GM10266 (cell line): Measurements from ENCODE around the gene SLC15A5.

Source experiments
- DNase-seq: peaks from one replicate; pipeline ENCODE4 v3.0.0; 2012; ENCODE audit errors: extremely low spot score
- TF ChIP-seq, protein P1 (sequence below): IDR thresholded peaks from 2 replicates; pipeline ENCODE4 v1.5.1; 2012; ENCODE audit warnings: mild to moderate bottlenecking, low read depth; ENCODE audit not compliant: control insufficient read depth, insufficient read depth; ENCODE audit errors: missing control alignments

The SLC15A5 gene

GRCh38 chr12:16221776-16222175 lies 55.7 kb downstream of the SLC15A5 start:
- TF ChIP-seq, protein P1, sequence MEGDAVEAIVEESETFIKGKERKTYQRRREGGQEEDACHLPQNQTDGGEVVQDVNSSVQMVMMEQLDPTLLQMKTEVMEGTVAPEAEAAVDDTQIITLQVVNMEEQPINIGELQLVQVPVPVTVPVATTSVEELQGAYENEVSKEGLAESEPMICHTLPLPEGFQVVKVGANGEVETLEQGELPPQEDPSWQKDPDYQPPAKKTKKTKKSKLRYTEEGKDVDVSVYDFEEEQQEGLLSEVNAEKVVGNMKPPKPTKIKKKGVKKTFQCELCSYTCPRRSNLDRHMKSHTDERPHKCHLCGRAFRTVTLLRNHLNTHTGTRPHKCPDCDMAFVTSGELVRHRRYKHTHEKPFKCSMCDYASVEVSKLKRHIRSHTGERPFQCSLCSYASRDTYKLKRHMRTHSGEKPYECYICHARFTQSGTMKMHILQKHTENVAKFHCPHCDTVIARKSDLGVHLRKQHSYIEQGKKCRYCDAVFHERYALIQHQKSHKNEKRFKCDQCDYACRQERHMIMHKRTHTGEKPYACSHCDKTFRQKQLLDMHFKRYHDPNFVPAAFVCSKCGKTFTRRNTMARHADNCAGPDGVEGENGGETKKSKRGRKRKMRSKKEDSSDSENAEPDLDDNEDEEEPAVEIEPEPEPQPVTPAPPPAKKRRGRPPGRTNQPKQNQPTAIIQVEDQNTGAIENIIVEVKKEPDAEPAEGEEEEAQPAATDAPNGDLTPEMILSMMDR, result no peak
- no peak for DNase-seq

- TF ChIP-seq, protein P1, result no peak
- DNase-seq, result no peak
Measured at GRCh38 chr12:16220120-16220519, 57.4 kb downstream of the SLC15A5 start.

GRCh38 chr12:16218934-16219751 lies 58.3 kb downstream of the SLC15A5 start:
- TF ChIP-seq, protein P1, result no peak
- DNase-seq, result no peak

- no peak for DNase-seq
- TF ChIP-seq, protein P1, result no peak
Measured at GRCh38 chr12:16218234-16218633, 59.3 kb downstream of the SLC15A5 start.

DNA sequence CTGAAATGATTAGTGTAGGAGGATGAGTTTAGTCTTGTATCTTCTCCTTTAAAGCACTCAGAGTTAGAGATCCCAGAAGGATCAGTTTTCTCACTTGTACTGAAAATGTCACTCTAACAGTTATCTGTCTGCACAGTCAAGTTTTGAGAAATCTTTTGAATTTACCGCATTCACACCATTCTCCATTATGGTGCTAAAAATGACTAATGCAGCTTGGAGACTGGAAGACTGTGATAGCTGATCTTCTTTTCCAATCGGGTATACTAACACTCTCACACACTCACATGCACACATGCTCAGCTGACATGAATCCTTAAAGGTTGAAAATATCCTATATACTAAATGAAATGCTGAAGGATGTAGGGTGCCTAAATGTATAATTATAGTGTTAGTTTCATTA lies 65.8 kb downstream of the SLC15A5 start:
- no peak for DNase-seq
- TF ChIP-seq, protein P1, result no peak

DNA sequence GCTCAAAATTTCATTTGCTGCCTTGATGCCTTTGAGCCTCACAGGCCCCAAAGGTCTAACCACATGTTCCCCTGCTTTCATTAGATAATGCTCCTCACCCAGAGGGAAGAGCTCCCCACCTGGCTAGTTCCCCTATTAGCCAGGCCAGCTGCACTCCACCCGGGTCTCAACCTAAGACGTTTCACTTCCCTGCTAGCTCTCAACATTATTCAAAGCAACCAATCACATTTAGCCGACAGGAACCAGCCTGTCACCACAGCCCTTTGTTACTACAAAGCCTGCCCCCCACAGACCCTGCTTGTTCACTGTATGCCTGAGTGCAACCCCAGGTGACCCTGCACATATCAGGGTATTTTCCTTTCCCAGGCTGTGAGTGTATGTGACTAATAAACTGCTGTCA lies 78.6 kb downstream of the SLC15A5 start:
- peak; percentile 4 for DNase-seq
- TF ChIP-seq, protein P1, result no peak

GRCh38 chr12:16197600-16197999 lies 79.9 kb downstream of the SLC15A5 start:
- DNase-seq, result no peak
- TF ChIP-seq, protein P1, result no peak
